ENCODE data around the gene DUOXA1.
"Not testable (repeated sequence)": the region's sequence is repeated elsewhere in the genome, so short reads cannot be mapped to it uniquely, and the experiment has no call there.

Gene DUOXA1

DNA sequence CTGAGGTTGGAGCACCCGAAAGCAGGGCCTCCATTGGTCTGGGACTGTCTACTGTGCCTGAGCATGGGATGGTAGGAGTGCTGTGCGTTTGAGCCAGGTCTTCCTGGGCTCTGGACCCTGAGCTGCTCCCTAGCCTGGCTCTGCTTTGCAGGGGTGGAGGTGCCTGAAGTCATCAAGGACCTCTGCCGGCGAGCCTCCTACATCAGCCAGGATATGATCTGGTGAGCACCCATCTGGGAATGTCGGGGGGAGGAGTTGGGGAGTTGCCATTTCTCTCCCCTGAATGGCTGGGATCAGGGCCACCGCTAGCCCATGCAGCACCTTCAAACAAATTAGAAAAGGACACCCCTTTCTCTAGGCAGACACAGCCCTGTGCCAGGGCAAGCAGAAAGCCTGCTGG, 20.8 kb upstream of the DUOXA1 start:
- DNase-seq: no peak

DNA sequence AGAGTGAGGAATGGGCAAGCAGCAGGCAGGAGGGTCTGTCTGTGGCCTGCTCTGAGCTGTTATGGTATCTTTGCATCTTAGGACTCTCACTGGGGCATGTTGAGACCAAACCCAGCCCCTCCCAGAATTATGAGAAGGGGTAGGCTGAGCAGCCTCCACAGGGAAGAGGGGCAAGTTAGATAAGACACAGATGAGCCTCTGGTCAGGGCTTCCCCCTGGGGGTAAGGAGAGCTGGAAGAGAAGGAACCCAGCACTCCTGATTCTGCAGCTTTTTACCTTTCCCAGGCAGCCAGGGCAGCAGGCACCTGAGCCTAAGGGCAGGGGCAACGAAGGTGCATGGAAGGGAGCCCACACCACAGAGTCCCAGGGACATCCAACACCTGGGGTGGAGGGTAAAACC, 19.4 kb upstream of the DUOXA1 start:
- DNase-seq: no peak

DNA sequence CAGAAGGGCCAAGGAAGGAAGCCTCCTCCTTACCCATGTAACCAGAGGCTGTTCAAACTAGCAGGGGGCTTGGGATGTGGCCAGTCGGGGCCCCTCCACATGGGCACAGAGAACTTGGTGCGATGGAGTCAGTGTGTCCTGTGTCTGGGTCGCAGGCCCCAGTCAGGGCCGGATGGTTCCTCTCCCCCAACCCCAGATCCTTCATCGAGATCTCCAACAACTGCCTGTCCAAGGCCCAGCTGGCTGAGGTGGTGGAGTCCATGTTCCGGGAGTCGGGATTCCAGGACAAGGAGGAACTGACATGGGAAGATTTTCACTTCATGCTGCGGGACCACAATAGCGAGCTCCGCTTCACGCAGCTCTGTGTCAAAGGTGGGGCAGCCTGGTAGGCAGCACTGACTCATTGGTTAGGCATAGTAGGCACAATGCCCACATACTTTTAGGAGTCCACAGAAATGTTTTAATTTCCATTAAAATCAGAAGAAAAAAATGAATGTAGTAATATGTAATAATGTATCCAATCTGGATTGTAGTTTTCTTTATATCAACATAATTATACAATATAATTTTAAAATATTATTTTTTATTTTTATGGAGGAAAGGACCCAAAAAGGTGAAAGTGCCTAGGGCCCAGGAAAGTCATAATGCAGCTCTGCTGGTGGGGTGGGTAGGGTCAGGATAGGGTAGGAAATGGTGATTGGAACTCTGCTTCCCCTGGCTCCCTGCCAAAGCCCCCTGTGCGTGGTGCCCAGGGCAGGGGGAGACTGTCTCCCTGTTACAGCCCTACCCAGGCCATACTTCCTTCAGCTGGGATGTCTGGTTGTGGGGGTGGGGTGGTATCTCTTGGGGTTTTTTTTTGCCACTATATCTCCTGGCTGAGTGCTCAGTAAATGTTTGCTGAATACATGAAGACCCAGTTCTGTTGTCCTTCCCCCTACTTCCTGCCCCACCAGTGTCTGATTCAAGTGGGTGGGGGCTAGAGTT, 18.7 kb upstream of the DUOXA1 start:
- DNase-seq: no peak

DNA sequence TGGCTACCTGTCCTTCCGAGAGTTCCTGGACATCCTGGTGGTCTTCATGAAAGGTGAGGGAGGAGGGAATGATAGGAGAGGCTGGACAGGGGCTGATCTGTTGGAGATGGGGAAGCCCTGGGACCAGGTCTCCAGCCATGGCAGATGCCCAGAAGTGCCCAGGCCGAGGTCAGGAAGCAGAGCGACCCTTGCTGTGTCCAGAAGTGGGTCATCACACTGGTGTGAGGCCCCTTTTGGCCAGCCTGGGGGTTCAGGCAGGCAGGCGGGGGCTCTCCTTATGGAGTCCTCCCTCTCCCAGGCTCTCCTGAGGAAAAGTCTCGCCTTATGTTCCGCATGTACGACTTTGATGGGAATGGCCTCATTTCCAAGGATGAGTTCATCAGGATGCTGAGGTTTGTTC, 17.9 kb upstream of the DUOXA1 start:
- no peak for DNase-seq

DNA sequence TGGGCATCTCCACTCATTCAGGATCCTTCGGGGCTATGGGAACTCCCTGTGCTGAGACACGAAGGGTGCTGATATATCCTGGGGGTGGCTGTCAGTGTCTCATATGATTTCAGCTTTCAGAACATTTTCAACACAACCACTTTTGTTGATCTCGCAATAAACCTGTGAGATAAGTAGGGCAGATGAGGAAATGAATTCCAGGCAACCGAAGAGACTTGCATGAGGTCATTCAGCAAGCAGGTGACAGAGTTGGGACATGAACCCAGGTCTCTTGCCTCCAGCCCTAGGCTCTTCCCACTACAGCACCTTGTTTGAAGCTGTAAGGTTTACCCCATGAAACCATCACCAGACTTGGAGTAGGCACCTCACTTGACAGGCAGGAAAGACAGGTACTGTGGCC, 16.7 kb upstream of the DUOXA1 start:
- no peak for DNase-seq

DNA sequence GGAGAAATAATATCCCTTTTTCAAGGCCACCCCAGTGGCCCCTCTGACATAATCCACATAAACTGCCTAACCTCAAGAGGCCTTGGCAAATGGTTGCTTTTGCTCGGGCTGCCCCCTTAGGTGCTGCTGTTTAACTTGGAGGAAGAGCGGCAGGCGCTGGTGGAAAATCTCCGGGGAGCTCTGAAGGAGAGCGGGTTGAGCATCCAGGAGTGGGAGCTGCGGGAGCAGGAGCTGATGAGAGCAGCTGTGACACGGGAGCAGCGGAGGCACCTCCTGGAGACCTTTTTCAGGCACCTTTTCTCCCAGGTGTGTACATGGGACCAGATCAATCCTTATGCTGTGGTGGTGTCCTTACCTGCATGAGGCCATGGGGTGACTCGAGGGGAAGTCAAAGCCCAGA, 15.1 kb upstream of the DUOXA1 start:
- DNase-seq: no peak

DNA sequence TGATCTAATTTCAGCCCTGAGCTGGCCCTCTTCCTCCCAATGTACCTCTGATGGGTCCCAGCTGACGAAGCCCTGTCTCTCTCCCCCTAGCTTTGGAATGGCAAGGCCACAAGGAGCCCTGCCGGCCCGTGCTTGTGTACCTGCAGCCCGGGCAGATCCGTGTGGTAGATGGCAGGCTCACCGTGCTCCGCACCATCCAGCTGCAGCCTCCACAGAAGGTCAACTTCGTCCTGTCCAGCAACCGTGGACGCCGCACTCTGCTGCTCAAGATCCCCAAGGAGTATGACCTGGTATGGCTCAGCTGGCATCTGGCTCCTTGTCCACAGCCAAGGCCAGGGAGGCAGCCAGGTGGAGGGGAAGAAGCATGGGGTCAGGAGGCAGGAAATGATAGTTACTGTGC, 14.3 kb upstream of the DUOXA1 start:
- no peak for DNase-seq

DNA sequence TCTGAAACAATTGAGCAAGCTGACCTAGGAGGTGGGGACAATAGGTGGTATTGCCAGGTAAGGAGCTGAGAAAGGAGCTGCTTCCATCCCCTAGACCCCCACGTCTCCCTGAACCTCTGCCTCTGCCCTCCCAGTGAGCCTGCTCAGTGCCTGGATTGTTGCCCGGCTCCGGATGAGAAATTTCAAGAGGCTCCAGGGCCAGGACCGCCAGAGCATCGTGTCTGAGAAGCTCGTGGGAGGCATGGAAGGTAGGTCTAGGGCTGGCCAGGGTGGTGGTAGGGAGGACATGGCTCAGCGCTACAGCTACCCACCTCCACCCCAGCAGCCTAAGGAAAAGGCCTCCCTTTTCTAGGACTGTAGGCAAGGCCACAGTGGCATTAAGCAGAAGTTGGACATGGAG, 13.4 kb upstream of the DUOXA1 start:
- no peak for DNase-seq

DNA sequence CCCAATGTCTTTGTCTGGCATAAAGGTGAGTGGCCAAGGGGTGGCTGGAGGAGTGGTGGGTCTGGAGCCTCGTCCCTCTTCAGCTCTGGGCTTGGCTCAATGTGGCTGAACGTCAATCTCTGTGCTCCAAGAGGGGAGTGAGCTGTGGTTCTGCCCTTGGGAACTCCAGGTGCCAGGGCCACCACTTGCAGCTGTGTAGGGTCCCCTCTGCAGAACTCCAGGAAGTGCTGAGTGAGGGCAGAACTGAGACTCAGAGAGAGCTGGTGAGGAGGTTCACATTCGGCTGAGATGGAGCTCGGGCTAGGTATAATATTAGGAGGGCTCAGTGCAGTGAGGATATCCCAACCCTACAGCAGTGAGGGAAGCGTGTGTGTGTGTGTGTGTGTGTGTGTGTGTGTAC, 11.7 kb upstream of the DUOXA1 start:
- no peak for DNase-seq

DNA sequence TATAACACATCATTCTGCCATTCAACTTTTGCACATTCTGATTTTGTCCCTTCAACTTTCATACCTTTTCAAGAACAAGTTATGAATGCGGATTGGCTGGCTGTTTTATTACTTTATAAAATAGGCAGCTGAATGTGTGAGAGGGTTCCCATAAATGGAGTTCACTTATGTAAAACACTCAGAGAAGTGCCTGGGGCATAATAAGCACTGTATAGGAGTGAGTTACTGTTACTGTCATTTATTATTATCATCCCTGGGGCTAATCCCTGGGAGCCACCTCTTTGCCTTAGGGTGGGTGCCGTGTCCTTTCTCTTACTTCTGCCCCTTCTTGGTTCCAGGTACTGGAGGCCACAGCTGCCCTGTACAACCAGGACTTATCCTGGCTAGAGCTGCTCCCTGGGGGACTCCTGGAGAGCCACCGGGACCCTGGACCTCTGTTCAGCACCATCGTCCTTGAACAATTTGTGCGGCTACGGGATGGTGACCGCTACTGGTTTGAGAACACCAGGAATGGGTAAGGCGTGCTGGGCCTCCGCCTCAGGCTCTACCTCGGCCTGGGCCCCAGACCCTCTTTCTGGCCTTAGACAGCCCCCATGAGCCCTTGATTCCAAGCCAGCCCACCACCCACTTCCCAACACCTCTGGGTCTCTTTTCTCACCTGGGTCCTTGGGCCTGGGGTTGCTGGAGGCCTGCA, 11.0 kb upstream of the DUOXA1 start:
- no peak for DNase-seq

DNA sequence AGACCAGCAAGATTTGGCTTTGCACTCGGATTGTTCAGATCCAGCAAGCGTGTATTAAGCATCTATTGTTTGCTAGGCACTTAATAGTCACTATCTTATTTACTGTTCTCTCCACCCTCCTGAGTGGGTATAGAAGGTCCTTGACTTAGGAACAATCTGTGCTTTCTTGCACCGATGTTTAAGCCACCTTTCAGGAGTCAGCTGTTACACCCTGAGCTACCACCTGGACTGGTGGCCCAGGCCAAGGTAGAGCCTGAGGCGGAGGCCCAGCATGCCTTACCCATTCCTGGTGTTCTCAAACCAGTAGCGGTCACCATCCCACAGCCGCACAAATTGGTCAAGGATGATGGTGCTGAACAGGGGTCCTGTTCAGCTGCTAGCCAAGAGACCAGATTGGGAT, 10.1 kb upstream of the DUOXA1 start:
- DNase-seq: no peak

DNA sequence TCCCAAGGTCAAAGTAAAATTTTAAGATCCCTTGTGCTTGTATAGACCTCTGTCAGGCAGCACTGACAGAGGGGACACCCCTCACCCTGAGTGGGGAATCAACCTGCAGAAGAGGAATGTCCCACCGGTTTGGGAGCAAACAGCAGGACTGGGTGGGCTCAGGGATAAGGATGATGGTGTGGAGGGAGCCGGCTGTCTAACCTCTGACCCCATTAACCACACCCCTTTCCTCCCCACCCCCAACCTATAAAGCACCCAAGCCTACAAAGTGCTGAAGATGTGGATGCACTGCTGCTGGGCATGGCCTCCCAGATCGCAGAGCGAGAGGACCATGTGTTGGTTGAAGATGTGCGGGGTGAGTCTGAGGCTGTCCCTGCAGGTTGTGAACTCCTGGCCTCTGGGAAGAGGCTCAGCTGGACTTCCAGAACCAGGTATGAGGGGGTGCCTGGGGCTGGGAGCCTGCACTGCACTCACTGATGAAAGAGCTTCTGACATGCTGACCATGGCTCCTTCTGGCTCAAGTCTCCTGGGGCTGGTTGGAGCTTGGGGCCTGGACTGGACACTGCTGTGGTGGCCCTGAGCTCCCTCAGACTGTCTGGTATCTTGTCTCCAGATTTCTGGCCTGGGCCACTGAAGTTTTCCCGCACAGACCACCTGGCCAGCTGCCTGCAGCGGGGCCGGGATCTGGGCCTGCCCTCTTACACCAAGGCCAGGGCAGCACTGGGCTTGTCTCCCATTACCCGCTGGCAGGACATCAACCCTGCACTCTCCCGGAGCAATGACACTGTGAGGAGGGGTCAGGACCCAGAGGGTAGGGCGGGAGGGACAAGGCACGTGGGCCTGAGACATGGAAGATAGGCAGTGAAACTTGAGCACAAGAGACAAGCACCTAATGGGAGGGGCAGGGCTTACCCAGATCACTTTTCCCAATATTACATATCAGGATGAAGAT, 9.4 kb upstream of the DUOXA1 start:
- DNase-seq: no peak

DNA sequence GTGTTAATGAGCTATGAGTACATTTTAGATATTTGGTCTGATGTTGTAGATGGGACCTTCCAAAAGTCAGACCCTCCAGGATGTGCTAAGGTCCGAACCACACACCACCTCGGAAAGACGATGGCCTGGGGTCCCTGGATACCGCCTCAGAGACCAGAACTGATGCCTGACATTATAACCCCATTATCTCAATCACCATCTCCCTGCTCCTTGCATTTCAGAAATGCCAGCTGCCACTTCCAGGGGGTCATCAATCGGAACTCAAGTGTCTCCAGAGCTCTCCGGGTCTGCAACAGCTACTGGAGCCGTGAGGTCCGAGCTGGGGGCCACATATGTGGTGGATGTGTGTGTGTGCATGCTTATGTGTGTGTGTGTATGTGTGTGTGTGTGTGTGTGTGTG, 8.0 kb upstream of the DUOXA1 start:
- no peak for DNase-seq

DNA sequence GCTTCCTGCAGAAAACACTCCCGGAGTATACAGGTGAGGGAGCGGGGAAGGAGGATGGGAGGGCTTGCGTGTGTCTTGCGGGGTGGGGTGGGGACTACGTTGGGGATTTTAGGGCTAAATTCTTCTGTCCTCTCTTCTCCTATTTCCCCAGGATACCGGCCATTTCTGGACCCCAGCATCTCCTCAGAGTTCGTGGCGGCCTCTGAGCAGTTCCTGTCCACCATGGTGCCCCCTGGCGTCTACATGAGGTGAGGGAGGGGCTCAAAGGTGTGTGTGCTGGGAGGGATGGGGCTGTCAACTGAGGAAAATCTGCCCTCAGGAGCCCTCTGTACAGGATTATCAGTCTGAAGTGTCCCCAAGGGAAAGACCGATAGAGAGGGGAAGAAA, 6.7 kb upstream of the DUOXA1 start:
- DNase-seq: no peak

DNA sequence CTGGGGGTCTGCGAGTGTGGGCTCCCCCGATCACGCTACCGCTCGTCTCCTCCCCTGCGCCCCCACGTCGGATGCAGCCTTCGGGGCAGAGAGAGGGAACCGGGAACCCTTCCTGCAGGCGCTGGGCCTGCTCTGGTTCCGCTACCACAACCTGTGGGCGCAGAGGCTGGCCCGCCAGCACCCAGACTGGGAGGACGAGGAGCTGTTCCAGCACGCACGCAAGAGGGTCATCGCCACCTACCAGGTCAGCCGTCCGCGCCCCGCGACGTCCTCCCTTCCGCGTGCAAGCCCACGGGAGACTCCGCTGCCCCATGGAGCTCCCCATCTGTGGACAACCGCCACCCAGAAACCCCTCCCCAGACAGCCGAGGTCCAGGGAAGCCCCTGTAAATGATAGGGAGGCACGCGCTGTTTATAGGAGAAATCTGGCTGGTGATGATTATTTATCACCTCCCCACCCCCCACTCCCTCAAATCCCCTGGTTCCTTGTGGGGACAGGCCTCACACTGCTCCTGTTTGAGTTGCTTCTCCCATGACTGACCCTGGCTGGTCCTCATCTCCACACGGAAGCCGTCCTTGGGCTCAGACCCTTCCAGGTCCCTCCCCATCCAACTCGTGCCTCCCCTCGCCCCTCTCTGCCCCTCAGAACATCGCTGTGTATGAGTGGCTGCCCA, 6.2 kb upstream of the DUOXA1 start:
- DNase-seq: not testable (repeated sequence)

DNA sequence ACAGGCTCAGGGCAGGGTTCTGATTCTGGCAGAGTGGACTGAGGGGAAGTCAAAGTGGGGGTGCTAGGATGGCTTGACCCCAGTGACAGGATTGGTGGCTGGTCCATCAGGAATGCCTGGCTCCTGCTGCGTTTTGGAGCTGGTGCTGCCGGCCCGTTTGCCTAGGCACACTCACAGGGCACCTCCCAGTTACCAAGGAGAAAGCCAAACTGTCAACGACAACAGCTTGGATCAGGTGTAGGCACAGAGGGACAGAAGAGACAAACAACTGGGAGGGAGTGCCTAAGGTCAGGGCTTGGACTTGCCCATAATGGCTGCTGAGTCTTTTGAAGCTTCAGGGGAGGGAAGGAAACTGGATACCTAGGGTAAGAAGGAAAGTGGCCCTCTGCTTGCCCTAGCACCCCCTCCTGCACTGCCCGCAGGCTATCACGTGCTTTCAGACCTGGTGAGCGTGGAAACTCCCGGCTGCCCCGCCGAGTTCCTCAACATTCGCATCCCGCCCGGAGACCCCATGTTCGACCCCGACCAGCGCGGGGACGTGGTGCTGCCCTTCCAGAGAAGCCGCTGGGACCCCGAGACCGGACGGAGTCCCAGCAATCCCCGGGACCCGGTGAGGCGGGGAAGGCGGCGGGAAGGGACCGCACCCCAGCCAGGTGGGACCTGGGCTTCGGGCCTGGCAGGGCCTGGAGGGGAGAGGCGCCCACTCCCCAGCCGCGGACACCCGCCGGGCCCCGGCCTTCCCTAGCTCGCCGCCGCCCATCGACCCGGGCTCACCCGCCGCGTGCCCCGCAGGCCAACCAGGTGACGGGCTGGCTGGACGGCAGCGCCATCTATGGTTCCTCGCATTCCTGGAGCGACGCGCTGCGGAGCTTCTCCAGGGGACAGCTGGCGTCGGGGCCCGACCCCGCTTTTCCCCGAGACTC, 5.3 kb upstream of the DUOXA1 start:
- DNase-seq: no peak

DNA sequence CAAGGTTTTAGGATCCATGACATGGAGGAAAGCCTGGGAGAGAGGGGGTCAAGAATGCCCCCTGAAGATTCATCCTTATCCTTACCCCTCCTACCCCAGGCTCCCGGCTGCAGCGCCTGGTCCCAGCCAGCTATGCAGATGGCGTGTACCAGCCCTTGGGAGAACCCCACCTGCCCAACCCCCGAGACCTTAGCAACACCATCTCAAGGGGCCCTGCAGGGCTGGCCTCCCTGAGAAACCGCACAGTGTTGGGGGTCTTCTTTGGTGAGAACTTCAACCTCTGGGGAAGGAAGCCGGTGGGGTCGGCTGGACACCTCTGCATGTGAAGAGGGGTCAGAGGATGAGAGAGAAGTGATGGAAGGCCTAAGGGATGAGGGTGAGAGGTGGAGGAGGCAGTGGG, 4.4 kb upstream of the DUOXA1 start:
- no peak for DNase-seq

DNA sequence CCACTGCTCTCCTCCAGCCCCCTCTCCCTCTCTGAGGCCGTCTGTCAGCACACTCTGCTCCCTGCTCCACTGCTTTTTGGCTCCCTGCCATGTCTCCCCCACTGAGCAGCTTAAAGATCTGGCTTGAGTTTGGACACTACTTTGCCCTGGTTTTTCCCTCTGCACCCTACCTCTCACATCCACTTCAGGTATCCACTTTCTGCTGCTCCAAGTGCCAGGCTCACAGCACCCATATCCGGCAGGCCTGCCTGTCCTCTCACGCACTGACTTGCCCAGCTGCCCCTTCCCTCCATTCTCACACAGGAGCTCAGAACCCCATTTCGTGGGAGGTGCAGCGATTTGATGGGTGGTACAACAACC, 3.9 kb upstream of the DUOXA1 start:
- DNase-seq: no peak

DNA sequence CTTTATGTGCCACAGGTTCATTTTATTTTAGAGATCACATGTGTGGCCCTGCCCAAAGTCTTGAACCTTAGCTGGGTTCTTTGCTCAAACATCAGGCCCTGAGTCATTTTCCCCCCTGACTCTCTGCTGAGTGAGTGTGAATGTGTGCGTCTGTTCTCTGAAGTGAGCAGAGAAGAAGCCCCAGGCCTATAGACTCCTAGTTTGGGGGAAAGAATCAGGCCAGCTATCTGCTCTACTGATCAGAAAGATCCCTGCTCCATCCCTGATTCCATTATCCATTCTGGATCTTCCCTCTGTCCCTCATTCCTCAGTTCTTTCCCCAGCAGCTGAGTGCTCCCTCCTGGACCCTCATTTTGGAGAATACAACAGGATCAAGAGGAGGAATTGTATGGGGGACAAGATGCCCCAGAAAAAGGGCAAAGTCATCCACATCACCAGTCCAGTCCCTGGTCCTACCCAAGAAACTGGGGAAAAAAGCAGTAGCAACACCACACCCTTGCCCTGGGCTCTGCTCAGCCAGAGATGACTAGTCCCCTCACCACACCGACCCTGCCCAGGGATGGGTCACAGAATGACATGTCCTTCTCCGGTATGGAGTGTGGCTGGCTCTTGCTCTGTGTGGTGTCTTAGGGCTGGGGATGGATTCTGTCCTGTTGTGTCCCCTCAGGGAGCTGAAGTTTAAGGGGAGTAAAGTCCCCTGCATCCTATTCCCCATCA, 3.3 kb upstream of the DUOXA1 start:
- no peak for DNase-seq

DNA sequence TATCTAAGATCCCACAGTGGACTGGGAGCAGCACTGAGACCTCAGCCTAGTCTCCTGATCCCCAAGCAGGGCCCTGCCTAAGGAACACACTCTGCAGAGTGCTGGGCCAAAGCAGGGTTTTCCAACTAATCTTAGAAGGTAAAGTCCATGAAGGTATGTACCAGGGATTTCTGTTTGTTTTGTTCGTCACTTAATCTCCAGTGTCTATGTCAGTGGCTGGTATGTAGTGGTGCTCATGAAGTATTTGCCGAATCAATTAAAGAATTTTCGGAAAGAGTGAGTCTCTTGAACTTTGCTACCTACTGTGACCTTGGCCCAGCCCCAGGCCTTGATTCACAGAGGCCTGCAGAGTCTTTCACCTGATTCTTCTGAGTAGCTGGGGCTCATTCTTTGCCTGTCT, 1.8 kb upstream of the DUOXA1 start:
- DNase-seq: no peak

Data from right hindlimb (tissue), 1 donor.